BLaER1 treated with 17β-estradiol and CSF1 and Interleukin-3, amounts not matched to agents 10 nM and 100 nM (cell line): Measurements from ENCODE around the gene PTPRS.
"Not testable (repeated sequence)": the region's sequence is repeated elsewhere in the genome, so short reads cannot be mapped to it uniquely, and the experiment has no call there.

Experiments used
- H3K27ac ChIP-seq, 11 experiments: shearing (Covaris generic); formaldehyde crosslinking; 2 replicates each; pipeline ENCODE4 v1.8.1; 2022
- H3K27me3 ChIP-seq, 11 experiments: shearing (Covaris generic); formaldehyde crosslinking; 2 replicates each; pipeline ENCODE4 v1.8.1; 2022
- H3K36me3 ChIP-seq, 11 experiments: shearing (Covaris generic); formaldehyde crosslinking; 2 replicates each; pipeline ENCODE4 v1.8.1; 2022
- H3K4me1 ChIP-seq, 10 experiments: shearing (Covaris generic); formaldehyde crosslinking; 2 replicates each; pipeline ENCODE4 v1.8.1; 2022
- H3K4me2 ChIP-seq, 11 experiments: shearing (Covaris generic); formaldehyde crosslinking; 2 replicates each; pipeline ENCODE4 v1.8.1; 2022
- H3K4me3 ChIP-seq, 10 experiments: shearing (Covaris generic); formaldehyde crosslinking; 2 replicates each; pipeline ENCODE4 v1.8.1; 2022
- H3K9ac ChIP-seq, 11 experiments: shearing (Covaris generic); formaldehyde crosslinking; 2 replicates each; pipeline ENCODE4 v1.8.1; 2022
- H3K9me3 ChIP-seq, 11 experiments: shearing (Covaris generic); formaldehyde crosslinking; replicated peaks in 1 of 11; 2 replicates each; pipeline ENCODE4 v1.8.1; 2022
- H4K20me1 ChIP-seq, 11 experiments: shearing (Covaris generic); formaldehyde crosslinking; 2 replicates each; pipeline ENCODE4 v1.8.1; 2022
- Cebpa-rat ChIP-seq, 11 experiments: shearing (Covaris generic); IDR thresholded peaks; 2 replicates each; pipeline ENCODE4 v1.8.1; 2022

PTPRS gene

DNA sequence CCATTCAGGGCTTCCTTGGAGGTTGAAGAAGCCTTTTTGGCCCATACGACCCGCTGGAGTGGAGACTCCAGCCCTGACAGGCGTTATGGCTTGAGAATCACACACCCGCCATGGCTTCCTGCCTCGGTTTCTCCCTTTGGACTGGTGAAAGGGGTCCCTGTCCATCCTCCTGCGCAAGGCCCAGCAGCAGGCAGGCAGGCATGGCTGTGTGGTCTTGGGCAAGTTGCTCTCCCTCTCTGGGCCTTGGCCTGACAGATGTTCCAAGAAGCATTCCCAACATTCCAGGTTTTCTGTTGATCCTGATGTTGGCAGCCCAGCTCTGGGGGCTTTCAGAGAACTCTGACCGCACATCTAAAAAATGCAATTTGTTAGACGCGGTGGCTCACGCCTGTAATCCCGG lies 8.1 kb downstream of the PTPRS start:
- TF ChIP-seq Cebpa-rat (IDR thresholded peaks at IDR 0.05), result no peak
- peaks cover 0 to 30% (median 11%) of the 10 kb centered on the region in 11 experiments; a peak in 16 of 22 replicates for H4K20me1 ChIP-seq
- no peak overlapping the region for H3K9ac ChIP-seq

DNA sequence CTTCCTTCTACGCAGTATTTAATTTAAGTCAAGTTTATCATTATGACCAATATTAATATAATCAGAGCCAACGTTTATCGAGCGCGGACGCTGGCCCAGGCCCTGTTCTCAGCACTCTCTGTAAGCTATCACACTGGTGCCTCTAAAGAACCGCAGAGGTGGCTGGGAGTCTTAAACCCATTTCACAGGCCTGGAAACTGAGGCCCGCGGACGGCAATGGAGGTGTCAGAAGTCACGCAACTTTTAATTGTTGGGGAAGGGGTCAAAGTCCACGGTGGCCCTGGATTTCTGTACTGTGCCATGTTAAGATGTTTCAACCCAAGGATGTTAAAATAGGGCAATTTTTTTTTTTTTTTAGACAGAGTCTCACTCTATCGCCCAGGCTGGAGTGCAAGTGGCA lies 8.8 kb downstream of the PTPRS start:
- Histone ChIP-seq H3K36me3 (no peaks in the 10 kb centered on the region), H3K9me3 (no peaks in the 10 kb centered on the region), H3K4me1 (peaks cover 10 to 27% (median 21%) of the 10 kb centered on the region in 10 experiments; a peak in 19 of 20 replicates), H3K4me2 (no peak overlapping the region), H4K20me1 (peaks cover 0 to 23% (median 4%) of the 10 kb centered on the region in 11 experiments; a peak in 11 of 22 replicates), H3K9ac (no peak overlapping the region), H3K27me3 (peaks cover 34 to 38% (median 36%) of the 10 kb centered on the region in 11 experiments), H3K4me3 (no peak overlapping the region), H3K27ac (no peak overlapping the region)
- TF ChIP-seq Cebpa-rat (IDR thresholded peaks at IDR 0.05), result no peak

More for the DNA sequence above, 8.1 kb downstream of the PTPRS start:
- Histone ChIP-seq H3K4me1 (peaks cover 10 to 34% (median 25%) of the 10 kb centered on the region in 10 experiments; a peak in 19 of 20 replicates), H3K4me3 (no peak overlapping the region), H3K36me3 (no peaks in the 10 kb centered on the region), H3K27ac (no peak overlapping the region), H3K4me2 (no peak overlapping the region), H3K27me3 (peaks cover 41 to 45% (median 43%) of the 10 kb centered on the region in 11 experiments), H3K9me3 (no peaks in the 10 kb centered on the region)

DNA sequence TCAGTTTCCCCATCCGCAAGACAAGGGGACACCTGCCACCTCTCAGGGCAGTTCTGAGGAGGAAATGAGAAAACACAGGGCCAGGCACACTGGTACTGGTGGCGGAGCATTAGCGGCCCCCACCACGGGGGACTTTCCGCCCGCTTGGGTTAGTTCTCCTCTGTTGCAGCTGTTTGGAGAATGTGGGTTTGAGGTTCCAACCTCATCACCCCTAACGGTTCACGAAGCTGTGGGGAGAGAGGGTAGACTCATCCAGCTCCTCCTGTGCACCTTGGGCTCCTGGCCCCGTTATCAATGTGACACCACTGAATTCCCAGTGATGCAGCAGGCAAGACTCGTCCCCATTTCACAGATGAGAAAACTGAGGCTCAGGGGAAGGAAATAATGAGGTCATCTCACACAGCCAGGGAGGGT lies 10.3 kb downstream of the PTPRS start:
- Histone ChIP-seq H3K9me3 (no peaks in the 10 kb centered on the region), H4K20me1 (peaks cover 0 to 17% (median 0%) of the 10 kb centered on the region in 11 experiments; a peak in 8 of 22 replicates), H3K36me3 (no peaks in the 10 kb centered on the region), H3K9ac (no peak overlapping the region), H3K27me3 (peaks cover 19 to 24% (median 21%) of the 10 kb centered on the region in 11 experiments), H3K27ac (no peak overlapping the region), H3K4me2 (no peak overlapping the region), H3K4me3 (no peak overlapping the region), H3K4me1 (peaks cover 3 to 14% (median 9%) of the 10 kb centered on the region in 10 experiments; a peak in 19 of 20 replicates)
- no peak for TF ChIP-seq Cebpa-rat (IDR thresholded peaks at IDR 0.05)

DNA sequence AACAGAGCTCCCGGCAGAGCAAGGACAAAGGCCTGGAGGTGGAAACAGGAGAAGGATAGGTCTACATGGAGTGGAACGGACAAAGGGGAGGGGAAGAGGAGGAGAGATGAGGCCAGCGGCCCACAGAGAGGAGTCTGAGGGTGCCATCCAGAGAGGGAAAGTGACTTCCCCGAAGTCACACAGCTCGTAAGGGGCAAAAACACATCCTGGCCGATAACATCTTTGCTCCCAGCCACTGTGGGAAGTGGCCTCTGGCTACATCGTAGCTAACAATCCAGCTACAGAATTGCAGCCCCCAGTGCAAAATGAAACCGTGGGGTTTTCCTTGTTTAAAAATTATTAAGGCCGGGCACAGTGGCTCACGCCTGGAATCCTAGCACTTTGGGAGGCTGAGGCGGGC lies 11.5 kb downstream of the PTPRS start:
- Histone ChIP-seq H4K20me1 (peaks cover 0 to 9% (median 0%) of the 10 kb centered on the region in 11 experiments; a peak in 3 of 22 replicates), H3K36me3 (no peaks in the 10 kb centered on the region)

DNA sequence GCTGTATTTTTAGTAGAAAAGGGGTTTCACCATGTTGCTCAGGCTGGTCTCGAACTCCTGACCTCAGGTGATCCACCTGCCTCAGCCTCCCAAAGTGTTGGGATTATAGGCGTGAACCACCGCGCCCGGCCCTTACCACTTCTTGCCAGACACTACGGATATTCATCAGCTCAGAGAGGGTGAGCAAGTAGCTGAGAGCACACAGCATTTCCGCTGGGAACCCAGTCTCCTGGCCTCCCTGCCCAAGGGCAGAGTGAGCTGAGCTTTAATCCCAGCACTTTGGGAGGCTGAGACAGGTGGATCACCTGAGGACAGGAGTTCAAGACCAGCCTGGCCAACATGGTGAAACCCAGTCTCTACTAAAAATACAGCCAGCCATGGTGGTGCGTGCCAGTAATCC lies 12.2 kb downstream of the PTPRS start:
- H3K4me1 ChIP-seq, H3K36me3 ChIP-seq, H3K9ac ChIP-seq, H3K4me3 ChIP-seq, H4K20me1 ChIP-seq, H3K9me3 ChIP-seq, H3K27me3 ChIP-seq, H3K27ac ChIP-seq, H3K4me2 ChIP-seq: not testable (repeated sequence)

More for the DNA sequence above, 11.5 kb downstream of the PTPRS start:
- no peak overlapping the region for H3K4me2 ChIP-seq
- no peak for TF ChIP-seq Cebpa-rat (IDR thresholded peaks at IDR 0.05)
- no peak overlapping the region for H3K27ac ChIP-seq
- H3K4me1 ChIP-seq, result peaks cover 0 to 4% (median 0%) of the 10 kb centered on the region in 10 experiments; a peak in 2 of 20 replicates
- peaks cover 0 to 5% (median 0%) of the 10 kb centered on the region in 11 experiments; a peak in 3 of 22 replicates for H3K9me3 ChIP-seq
- peaks cover 7 to 12% (median 10%) of the 10 kb centered on the region in 11 experiments for H3K27me3 ChIP-seq
- H3K4me3 ChIP-seq, result no peak overlapping the region
- no peak overlapping the region for H3K9ac ChIP-seq

DNA sequence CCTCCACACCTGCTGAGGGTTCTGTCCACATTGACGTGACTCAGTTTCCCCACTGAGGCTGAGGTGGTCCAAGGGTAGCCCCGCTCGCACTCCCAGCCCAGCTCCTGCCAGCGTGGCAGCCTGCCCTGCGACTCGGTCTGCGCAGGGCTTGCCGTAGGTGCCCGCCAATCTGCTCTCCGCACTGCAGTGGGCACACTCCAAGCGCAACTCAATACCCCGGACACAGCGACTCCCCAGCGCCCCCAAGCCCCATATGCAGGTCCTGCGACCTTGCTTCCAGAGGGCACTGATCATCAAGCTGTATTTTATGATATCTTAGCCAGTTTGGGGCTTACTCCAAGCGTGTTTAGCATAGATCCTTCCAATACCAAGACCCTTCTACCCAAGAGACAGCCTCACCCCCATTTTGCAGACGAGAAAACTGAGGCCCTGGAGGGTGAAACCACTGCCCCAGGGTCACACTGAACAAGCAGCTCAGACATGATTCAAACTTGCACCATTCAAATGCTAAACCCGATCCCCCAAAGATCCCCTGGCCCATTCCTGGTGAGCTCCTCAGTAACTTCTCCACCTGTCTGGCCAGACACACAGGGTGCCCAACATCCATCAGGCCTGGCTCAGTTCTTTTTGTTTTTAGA lies 13.5 kb downstream of the PTPRS start:
- H3K9ac ChIP-seq, result no peak overlapping the region
- no peak overlapping the region for H3K4me2 ChIP-seq
- peaks cover 0 to 5% (median 0%) of the 10 kb centered on the region in 11 experiments; a peak in 3 of 22 replicates for H3K9me3 ChIP-seq
- H4K20me1 ChIP-seq, result peaks cover 0 to 12% (median 0%) of the 10 kb centered on the region in 11 experiments; a peak in 3 of 22 replicates
- H3K4me3 ChIP-seq, result no peak overlapping the region
- no peaks in the 10 kb centered on the region for H3K36me3 ChIP-seq
- peaks cover 4 to 7% (median 5%) of the 10 kb centered on the region in 10 experiments; a peak in 19 of 20 replicates for H3K4me1 ChIP-seq
- H3K27me3 ChIP-seq, result peaks cover 0 to 8% (median 0%) of the 10 kb centered on the region in 11 experiments; a peak in 5 of 22 replicates
- no peak overlapping the region for H3K27ac ChIP-seq
- no peak for TF ChIP-seq Cebpa-rat (IDR thresholded peaks at IDR 0.05)

DNA sequence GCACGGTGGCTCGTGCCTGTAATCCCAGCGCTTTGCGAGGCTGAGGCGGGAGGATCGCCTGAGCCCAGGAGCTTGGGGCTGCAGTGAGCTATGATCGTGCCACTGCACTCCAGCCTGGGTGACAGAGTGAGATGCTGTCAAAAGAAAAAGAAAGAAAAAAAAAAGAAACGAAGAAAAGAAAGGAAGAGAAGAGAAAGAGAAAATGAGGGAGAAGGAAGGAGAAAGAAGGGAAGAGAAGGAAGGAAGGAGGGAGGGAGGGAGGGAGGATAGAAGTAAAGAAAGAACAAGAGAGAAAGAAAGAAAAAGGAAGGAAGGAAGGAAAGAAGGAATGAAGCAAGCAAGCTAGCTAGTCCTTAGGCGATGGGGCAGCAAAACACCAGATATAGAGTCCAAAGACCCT lies 14.1 kb downstream of the PTPRS start:
- Histone ChIP-seq H3K4me3 (no peak overlapping the region), H3K9ac (no peak overlapping the region), H3K36me3 (no peaks in the 10 kb centered on the region), H4K20me1 (peaks cover 0 to 12% (median 0%) of the 10 kb centered on the region in 11 experiments; a peak in 3 of 22 replicates), H3K27ac (no peak overlapping the region), H3K4me1 (peaks cover 9 to 13% (median 10%) of the 10 kb centered on the region in 10 experiments), H3K4me2 (no peak overlapping the region), H3K27me3 (peaks cover 0 to 10% (median 0%) of the 10 kb centered on the region in 11 experiments; a peak in 6 of 22 replicates), H3K9me3 (peaks cover 0 to 5% (median 0%) of the 10 kb centered on the region in 11 experiments; a peak in 3 of 22 replicates)
- TF ChIP-seq Cebpa-rat (IDR thresholded peaks at IDR 0.05), result no peak

DNA sequence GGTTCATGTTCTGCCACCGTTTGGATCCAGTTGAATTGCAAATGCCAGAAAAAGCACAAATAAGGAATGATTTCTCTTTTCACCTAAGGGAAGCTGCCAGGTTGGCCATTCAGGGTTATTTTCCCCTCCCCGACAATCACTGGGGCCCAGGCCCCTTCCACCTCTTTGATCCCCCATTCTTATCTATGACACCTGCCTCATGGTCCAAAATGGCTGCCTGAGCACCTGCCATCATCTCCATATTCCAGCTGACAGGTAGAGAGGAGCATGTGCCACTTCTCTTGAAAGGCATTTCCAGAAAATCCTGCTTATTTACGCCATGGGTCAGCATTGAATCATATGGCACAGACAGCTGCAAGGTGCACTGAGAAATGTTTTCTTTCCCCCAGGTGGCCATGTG lies 15.7 kb downstream of the PTPRS start:
- peaks cover 11 to 16% (median 13%) of the 10 kb centered on the region in 10 experiments for H3K4me1 ChIP-seq
- H3K4me3 ChIP-seq, result no peak overlapping the region
- H3K4me2 ChIP-seq, result no peak overlapping the region
- TF ChIP-seq Cebpa-rat (IDR thresholded peaks at IDR 0.05), result no peak
- peaks cover 0 to 10% (median 0%) of the 10 kb centered on the region in 11 experiments; a peak in 6 of 22 replicates for H3K27me3 ChIP-seq
- no peak overlapping the region for H3K9ac ChIP-seq
- H3K36me3 ChIP-seq, result no peaks in the 10 kb centered on the region
- H4K20me1 ChIP-seq, result peaks cover 0 to 12% (median 0%) of the 10 kb centered on the region in 11 experiments; a peak in 2 of 22 replicates
- no peak overlapping the region for H3K27ac ChIP-seq
- peaks cover 0 to 5% (median 0%) of the 10 kb centered on the region in 11 experiments; a peak in 3 of 22 replicates for H3K9me3 ChIP-seq

DNA sequence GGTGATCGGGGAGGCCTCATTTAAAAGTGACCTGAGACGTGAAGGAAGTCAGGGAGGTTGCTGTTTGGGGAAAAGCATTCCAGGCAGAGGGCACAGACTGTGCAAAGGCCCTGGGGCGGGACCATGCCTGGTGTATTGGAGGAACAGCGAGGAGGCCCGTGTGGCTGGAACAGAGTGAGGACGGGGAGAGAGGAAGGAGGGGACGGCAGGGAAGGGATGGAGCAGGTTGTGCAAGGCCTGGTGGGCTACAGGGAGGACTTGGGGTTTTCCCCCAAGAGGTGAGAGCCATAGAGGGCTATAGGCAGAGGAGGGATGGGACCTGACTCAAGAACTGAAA lies 17.2 kb downstream of the PTPRS start:
- peaks cover 11 to 16% (median 13%) of the 10 kb centered on the region in 10 experiments for H3K4me1 ChIP-seq
- H3K4me3 ChIP-seq, result no peak overlapping the region
- no peak overlapping the region for H3K27ac ChIP-seq
- no peaks in the 10 kb centered on the region for H3K36me3 ChIP-seq
- no peak for TF ChIP-seq Cebpa-rat (IDR thresholded peaks at IDR 0.05)
- peaks cover 0 to 10% (median 0%) of the 10 kb centered on the region in 11 experiments; a peak in 6 of 22 replicates for H3K27me3 ChIP-seq
- no peak overlapping the region for H3K9ac ChIP-seq
- no peak overlapping the region for H3K4me2 ChIP-seq
- H3K9me3 ChIP-seq, result peaks cover 0 to 5% (median 0%) of the 10 kb centered on the region in 11 experiments; a peak in 3 of 22 replicates
- H4K20me1 ChIP-seq, result peaks cover 0 to 12% (median 0%) of the 10 kb centered on the region in 11 experiments; a peak in 2 of 22 replicates
